GM12874 (cell line): Measurements from ENCODE around the gene KBTBD13.

Source experiments
- CTCF ChIP-seq: IDR thresholded peaks from 2 replicates; pipeline ENCODE4 v1.5.1; 2011; ENCODE audit warnings: low read depth, mild to moderate bottlenecking, control low read depth, low read length, moderate library complexity; ENCODE audit not compliant: insufficient read depth

The KBTBD13 gene

GRCh38 chr15:65088643-65089021, 12.1 kb downstream of the KBTBD13 start:
- TF ChIP-seq CTCF, result no peak

GRCh38 chr15:65089206-65089824, 12.8 kb downstream of the KBTBD13 start:
- no peak for TF ChIP-seq CTCF

DNA sequence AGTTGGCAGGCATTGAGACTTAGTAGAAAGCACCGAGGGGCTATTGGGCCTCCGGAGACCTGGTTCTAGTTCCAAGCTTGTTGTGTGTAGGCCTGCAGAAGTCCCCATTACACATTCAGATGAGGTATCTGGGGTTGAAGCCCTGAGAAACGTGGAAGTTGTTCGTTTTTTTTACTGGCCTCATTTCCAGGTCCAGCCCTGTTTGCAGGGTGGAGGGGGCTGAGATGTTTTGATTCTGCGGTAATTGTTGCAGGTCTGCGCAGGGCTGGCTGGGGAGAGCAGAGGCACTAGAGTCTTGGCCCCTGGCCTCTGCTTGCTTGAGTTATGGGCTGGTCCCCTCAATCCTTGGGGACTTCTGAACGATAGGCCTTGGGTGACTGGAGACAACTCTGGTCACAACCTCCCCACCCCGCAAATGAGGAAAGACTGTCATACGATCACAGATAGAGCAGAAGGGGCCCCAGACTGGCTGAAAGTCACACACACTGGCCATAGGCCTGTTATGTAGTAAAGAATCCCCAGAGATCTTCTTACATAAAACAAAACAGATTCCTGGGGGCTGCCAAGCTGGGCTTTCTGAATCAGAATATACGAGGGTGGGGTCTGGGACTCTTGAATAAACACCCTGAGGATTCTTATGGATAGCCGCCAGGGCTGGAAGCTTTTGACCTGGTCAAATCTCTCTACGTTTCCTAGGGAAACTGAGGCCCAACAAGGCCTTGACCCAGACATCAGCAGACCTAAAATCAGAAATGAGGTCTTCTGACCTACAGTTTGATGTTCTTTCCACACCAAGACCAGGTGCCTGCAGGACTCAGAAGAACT, 15.6 kb downstream of the KBTBD13 start:
- no peak for TF ChIP-seq CTCF

GRCh38 chr15:65092911-65093792, 16.6 kb downstream of the KBTBD13 start:
- no peak for TF ChIP-seq CTCF

GRCh38 chr15:65094294-65094995, 17.9 kb downstream of the KBTBD13 start:
- no peak for TF ChIP-seq CTCF

GRCh38 chr15:65095011-65095746, 18.6 kb downstream of the KBTBD13 start:
- no peak for TF ChIP-seq CTCF
